Mesendoderm (in vitro differentiated cells): ENCODE data around the gene GUCY2D.
A peak's percentile ranks its signal among the peaks of the same experiment; 100 is the strongest.

Experiments used
- DNase-seq: peaks from one replicate; pipeline ENCODE4 v3.0.0; 2013
- H2AK5ac ChIP-seq: 2 replicates; pipeline ENCODE4 v1.6.1; 2013; ENCODE audit warnings: low read length, inconsistent platforms
- H2BK120ac ChIP-seq: 2 replicates; pipeline ENCODE4 v1.6.1; 2013; ENCODE audit warnings: low read depth, mild to moderate bottlenecking, low read length, moderate library complexity, mixed read lengths
- H2BK15ac ChIP-seq: replicated peaks from 2 replicates; pipeline ENCODE4 v1.6.1; 2013; ENCODE audit warnings: low read depth, mild to moderate bottlenecking, moderate library complexity
- H2BK5ac ChIP-seq: 2 replicates; pipeline ENCODE4 v1.6.1; 2013; ENCODE audit warnings: low read length, inconsistent platforms
- H3K18ac ChIP-seq: 2 replicates; pipeline ENCODE4 v1.6.1; 2013; ENCODE audit warnings: mild to moderate bottlenecking, low read length, mixed read lengths
- H3K23ac ChIP-seq: one replicate; pipeline ENCODE4 v1.6.1; 2013; ENCODE audit warnings: low read length
- H3K27ac ChIP-seq: 2 replicates; pipeline ENCODE4 v1.5.1; 2013; ENCODE audit warnings: low read depth, mild to moderate bottlenecking, inconsistent platforms, low read length, moderate library complexity
- H3K27me3 ChIP-seq: 2 replicates; pipeline ENCODE4 v1.6.1; 2013; ENCODE audit warnings: low read length, control low read depth, mild to moderate bottlenecking, inconsistent platforms; ENCODE audit not compliant: insufficient read depth, poor library complexity
- H3K36me3 ChIP-seq: 2 replicates; pipeline ENCODE4 v1.6.1; 2013; ENCODE audit warnings: low read length, inconsistent platforms; ENCODE audit not compliant: control insufficient read depth, insufficient read depth
- H3K4ac ChIP-seq: one replicate; pipeline ENCODE4 v1.6.1; 2013; ENCODE audit warnings: low read depth, mild to moderate bottlenecking, low read length, moderate library complexity
- H3K4me1 ChIP-seq: 2 replicates; pipeline ENCODE4 v1.6.1; 2013; ENCODE audit warnings: low read depth, low read length, inconsistent platforms; ENCODE audit not compliant: control insufficient read depth
- H3K4me2 ChIP-seq: 2 replicates; pipeline ENCODE4 v1.6.1; 2013; ENCODE audit warnings: low read length
- H3K4me3 ChIP-seq: 2 replicates; pipeline ENCODE4 v1.5.1; 2013; ENCODE audit warnings: mild to moderate bottlenecking, low read length
- H3K56ac ChIP-seq: one replicate; pipeline ENCODE4 v1.6.1; 2013; ENCODE audit warnings: low read length
- H3K79me1 ChIP-seq: 2 replicates; pipeline ENCODE4 v1.6.1; 2013; ENCODE audit warnings: low read length, inconsistent platforms
- H3K79me2 ChIP-seq: 2 replicates; pipeline ENCODE4 v1.6.1; 2013; ENCODE audit warnings: mild to moderate bottlenecking, low read length; ENCODE audit not compliant: control insufficient read depth, insufficient read depth
- H3K9ac ChIP-seq: 2 replicates; pipeline ENCODE4 v1.6.1; 2013; ENCODE audit warnings: low read length, inconsistent platforms
- H4K5ac ChIP-seq: one replicate; pipeline ENCODE4 v1.6.1; 2013; ENCODE audit warnings: low read length
- H4K8ac ChIP-seq: one replicate; pipeline ENCODE4 v1.6.1; 2013; ENCODE audit warnings: low read depth, mild to moderate bottlenecking, control low read depth, low read length, moderate library complexity
- WGBS: extraction: QIAGEN DNeasy Blood & Tissue Kit; methylation state at CpG from one replicate; pipeline ENCODE4 v1.1.7; 2013; ENCODE audit warnings: low lambda C conversion rate, missing lambda C conversion rate; ENCODE audit not compliant: insufficient coverage; ENCODE audit errors: extremely low coverage; 5-methylcytosine and 5-hydroxymethylcytosine counted together

GUCY2D gene

DNA sequence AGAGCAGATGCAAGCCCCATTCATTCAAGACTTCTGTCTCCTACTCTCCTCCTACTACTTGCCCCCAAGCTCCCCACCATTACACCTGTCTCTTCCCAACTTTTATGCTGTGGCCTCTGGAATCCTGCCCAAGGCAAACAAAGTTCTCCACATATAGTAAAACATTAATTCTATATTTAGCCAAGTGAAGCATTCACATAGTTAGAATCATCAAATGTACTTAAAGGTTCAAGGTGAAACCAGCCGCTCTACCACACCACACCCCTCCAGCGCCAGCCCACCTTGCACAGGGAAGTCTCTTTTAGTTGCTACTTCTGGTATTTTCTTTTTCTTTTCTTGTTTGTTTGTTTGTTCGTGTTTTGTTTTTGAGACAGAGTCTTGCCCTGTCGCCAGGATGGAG lies 25.4 kb upstream of the GUCY2D start:
- DNase-seq: no peak
- H3K27me3 ChIP-seq: no peaks in the 10 kb centered on the region
- no peak overlapping the region for H4K8ac ChIP-seq
- no peak overlapping the region for H2BK15ac ChIP-seq
- no peak overlapping the region for H3K4me3 ChIP-seq
- H3K18ac ChIP-seq: no peak overlapping the region
- H3K4me1 ChIP-seq: peaks cover under 1% of the 10 kb centered on the region
- H3K4me2 ChIP-seq: no peak overlapping the region
- no peak overlapping the region for H3K9ac ChIP-seq
- no peak overlapping the region for H3K4ac ChIP-seq
- no peak overlapping the region for H4K5ac ChIP-seq
- WGBS: no CpG with 5 or more reads among the region's 4 CpGs
- no peak overlapping the region for H2BK120ac ChIP-seq
- H3K27ac ChIP-seq: no peak overlapping the region
- H3K79me2 ChIP-seq: no peaks in the 10 kb centered on the region
- no peak overlapping the region for H3K56ac ChIP-seq
- H3K23ac ChIP-seq: no peak overlapping the region
- no peak overlapping the region for H2BK5ac ChIP-seq
- H3K36me3 ChIP-seq: no peaks in the 10 kb centered on the region
- H2AK5ac ChIP-seq: no peak overlapping the region
- H3K79me1 ChIP-seq: no peaks in the 10 kb centered on the region

DNA sequence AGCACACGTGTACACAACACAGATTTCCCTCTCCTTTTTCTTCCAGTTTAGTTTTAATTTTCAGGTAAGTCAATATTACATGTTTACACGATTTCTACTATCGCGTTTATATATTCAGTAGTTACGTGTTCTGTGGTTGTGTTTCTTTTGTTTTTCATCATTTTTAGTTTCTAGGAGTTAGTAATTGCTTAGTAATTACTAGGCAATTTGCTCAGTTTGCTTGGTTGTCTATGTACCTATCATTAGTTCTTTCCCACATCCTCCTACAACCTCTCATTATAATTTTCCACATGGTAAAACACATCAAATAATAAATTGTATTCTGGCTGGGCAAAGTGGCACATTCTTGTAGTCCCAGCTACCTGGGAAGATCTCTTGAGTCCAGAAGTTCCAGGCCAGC lies 24.6 kb upstream of the GUCY2D start:
- no peak overlapping the region for H2BK5ac ChIP-seq
- H4K8ac ChIP-seq: no peak overlapping the region
- H3K9ac ChIP-seq: no peak overlapping the region
- H3K23ac ChIP-seq: no peak overlapping the region
- no peak overlapping the region for H2AK5ac ChIP-seq
- no peaks in the 10 kb centered on the region for H3K79me2 ChIP-seq
- no peak overlapping the region for H3K4me3 ChIP-seq
- H3K4me2 ChIP-seq: no peak overlapping the region
- H3K36me3 ChIP-seq: no peaks in the 10 kb centered on the region
- H2BK15ac ChIP-seq: no peak overlapping the region
- WGBS: no CpG with 5 or more reads among the region's 5 CpGs
- H3K56ac ChIP-seq: no peak overlapping the region
- H3K18ac ChIP-seq: no peak overlapping the region
- DNase-seq: no peak
- H3K79me1 ChIP-seq: no peaks in the 10 kb centered on the region
- H3K27ac ChIP-seq: no peak overlapping the region
- H3K4me1 ChIP-seq: no peaks in the 10 kb centered on the region
- no peak overlapping the region for H4K5ac ChIP-seq
- H3K27me3 ChIP-seq: no peaks in the 10 kb centered on the region
- no peak overlapping the region for H3K4ac ChIP-seq
- H2BK120ac ChIP-seq: no peak overlapping the region

DNA sequence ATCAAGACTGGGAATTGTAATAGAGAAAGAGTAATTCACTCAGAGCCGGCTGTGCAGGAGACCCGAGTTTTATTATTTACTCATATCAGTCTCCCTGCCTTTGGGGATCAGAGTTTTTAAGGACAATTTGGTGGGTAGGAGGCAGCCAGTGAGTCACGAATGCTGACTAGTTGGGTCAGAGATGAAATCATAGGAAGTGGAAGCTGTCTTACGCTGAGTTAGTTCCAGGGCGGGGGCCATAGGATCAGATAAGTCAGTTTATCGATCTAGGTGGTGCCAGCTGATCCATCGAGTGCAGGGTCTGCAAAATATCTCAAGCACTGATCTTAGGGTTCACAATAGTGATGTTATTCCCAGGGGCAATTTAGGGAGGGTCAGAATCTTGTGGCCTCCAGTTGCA lies 20.2 kb upstream of the GUCY2D start:
- Histone ChIP-seq H3K4me3 (no peak overlapping the region), H4K5ac (no peak overlapping the region), H3K4ac (no peak overlapping the region), H3K18ac (no peak overlapping the region), H2BK5ac (no peak overlapping the region), H3K79me2 (no peaks in the 10 kb centered on the region), H2AK5ac (no peak overlapping the region), H3K27me3 (no peaks in the 10 kb centered on the region), H4K8ac (no peak overlapping the region), H3K4me2 (no peak overlapping the region), H3K4me1 (no peaks in the 10 kb centered on the region), H2BK120ac (no peak overlapping the region), H3K27ac (no peak overlapping the region), H3K23ac (no peak overlapping the region), H3K9ac (no peak overlapping the region), H3K36me3 (no peaks in the 10 kb centered on the region), H3K56ac (no peak overlapping the region), H2BK15ac (no peak overlapping the region), H3K79me1 (no peaks in the 10 kb centered on the region)
- DNase-seq: no peak
- WGBS: no CpG with 5 or more reads among the region's 7 CpGs

DNA sequence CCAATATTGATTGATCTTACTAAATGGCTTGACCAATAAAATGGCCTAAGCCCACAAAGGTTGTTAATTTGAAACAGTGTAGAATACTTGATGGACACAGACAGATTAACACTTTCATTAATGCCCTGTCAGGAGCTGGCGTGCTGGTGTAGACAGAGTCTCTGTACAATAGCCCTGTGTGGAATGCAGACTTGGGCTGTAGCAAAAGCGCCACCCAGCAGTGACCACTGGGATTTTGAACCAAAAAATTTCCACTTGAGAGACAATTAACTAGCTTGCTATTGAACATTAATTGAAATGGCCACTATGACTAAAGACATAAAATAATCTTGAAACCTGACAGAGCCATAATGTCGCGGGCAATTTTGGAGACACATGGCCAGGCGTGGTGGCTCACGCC lies 19.7 kb upstream of the GUCY2D start:
- Histone ChIP-seq H3K79me2 (no peaks in the 10 kb centered on the region), H3K4me2 (no peak overlapping the region), H2BK5ac (no peak overlapping the region), H3K4me3 (no peak overlapping the region), H3K4ac (no peak overlapping the region), H3K27me3 (no peaks in the 10 kb centered on the region), H2BK120ac (no peak overlapping the region), H2BK15ac (no peak overlapping the region), H4K8ac (no peak overlapping the region), H2AK5ac (no peak overlapping the region), H3K36me3 (no peaks in the 10 kb centered on the region), H3K56ac (no peak overlapping the region), H3K9ac (no peak overlapping the region), H4K5ac (no peak overlapping the region), H3K27ac (no peak overlapping the region), H3K79me1 (no peaks in the 10 kb centered on the region), H3K23ac (no peak overlapping the region), H3K4me1 (no peaks in the 10 kb centered on the region), H3K18ac (no peak overlapping the region)
- no peak for DNase-seq
- WGBS: no CpG with 5 or more reads among the region's 6 CpGs

DNA sequence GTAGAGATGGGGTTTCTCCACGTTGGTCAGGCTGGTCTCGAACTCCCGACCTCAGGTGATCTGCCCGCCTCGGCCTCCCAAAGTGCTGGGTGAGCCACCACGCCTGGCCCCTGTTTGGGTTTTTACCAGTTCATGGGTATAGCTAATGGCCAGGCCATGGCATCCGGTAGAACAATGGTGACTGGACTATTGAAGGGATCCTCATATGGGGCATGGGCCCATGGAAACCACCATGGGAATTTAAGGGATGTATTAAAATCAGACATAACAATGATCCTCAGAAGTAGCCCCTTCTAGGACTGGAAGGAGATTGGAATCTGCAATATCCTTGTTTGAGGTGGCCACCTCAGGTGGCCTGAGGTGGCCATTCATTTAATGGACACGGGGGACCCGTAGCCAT lies 17.5 kb upstream of the GUCY2D start:
- H3K4me3 ChIP-seq: no peak overlapping the region
- no peak overlapping the region for H3K9ac ChIP-seq
- no peak overlapping the region for H2BK15ac ChIP-seq
- no peak overlapping the region for H3K56ac ChIP-seq
- no peaks in the 10 kb centered on the region for H3K79me2 ChIP-seq
- no peaks in the 10 kb centered on the region for H3K36me3 ChIP-seq
- no peak for DNase-seq
- H4K8ac ChIP-seq: no peak overlapping the region
- no peak overlapping the region for H4K5ac ChIP-seq
- WGBS: no CpG with 5 or more reads among the region's 9 CpGs
- no peak overlapping the region for H2AK5ac ChIP-seq
- no peak overlapping the region for H3K4ac ChIP-seq
- H3K79me1 ChIP-seq: no peaks in the 10 kb centered on the region
- no peak overlapping the region for H2BK120ac ChIP-seq
- no peak overlapping the region for H3K23ac ChIP-seq
- no peak overlapping the region for H3K27ac ChIP-seq
- no peaks in the 10 kb centered on the region for H3K27me3 ChIP-seq
- H3K4me2 ChIP-seq: no peak overlapping the region
- no peak overlapping the region for H3K18ac ChIP-seq
- no peak overlapping the region for H2BK5ac ChIP-seq
- H3K4me1 ChIP-seq: no peaks in the 10 kb centered on the region

DNA sequence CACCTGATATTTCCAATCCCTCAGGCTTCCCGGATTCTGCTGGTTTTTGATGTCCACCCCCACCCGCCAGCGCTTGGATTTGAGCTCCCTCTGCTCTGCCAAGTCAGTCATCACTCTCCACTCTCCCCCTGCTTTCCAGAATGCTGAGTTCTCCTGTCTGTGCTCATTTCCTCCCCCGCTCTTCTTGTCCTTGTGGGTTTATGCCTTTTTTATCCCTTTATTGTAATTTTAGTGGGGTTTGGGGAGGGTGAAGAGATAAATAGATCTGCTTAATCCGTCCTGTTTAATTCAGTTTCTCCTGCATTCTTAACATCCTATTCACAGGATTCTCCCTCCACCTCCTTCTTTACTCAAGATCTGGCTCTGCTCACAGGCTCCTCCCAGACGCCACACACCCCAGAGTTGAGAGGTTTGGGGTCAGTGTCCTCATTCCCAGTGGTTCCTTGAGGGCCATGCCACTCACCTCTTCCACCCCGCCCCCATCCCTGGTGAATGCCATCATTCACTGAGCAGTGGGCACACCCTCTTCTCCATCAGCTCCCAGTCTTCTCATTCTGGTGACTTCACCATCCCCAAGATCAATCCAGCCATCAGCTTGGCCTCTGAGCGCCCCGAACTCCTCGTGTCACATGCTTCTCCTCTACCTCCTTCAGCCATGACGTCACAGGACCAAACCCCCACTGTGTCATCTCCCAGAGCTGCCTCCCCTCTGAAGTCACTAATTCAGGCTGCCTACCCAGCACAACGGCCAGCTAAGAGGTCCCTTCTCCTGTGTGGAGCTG lies 15.1 kb upstream of the GUCY2D start:
- no peak for DNase-seq
- no CpG with 5 or more reads among the region's 12 CpGs for WGBS
- H2BK15ac ChIP-seq: no peak overlapping the region

More for the DNA sequence above, 15.1 kb upstream of the GUCY2D start:
- Histone ChIP-seq H3K36me3 (no peaks in the 10 kb centered on the region), H4K5ac (no peak overlapping the region), H3K9ac (no peak overlapping the region), H3K18ac (no peak overlapping the region), H3K4me3 (no peak overlapping the region), H3K56ac (peak overlapping the region; percentile 22), H3K4me1 (no peaks in the 10 kb centered on the region), H3K79me2 (no peaks in the 10 kb centered on the region), H4K8ac (no peak overlapping the region), H3K23ac (no peak overlapping the region), H2BK120ac (no peak overlapping the region), H3K4me2 (no peak overlapping the region), H3K4ac (no peak overlapping the region), H3K79me1 (no peaks in the 10 kb centered on the region), H3K27me3 (no peaks in the 10 kb centered on the region), H2BK5ac (no peak overlapping the region), H3K27ac (no peak overlapping the region), H2AK5ac (no peak overlapping the region)
